ENCODE measurements around the gene EEF1A2. TPM values are rescaled to one million over a fixed set of nuclear protein-coding genes. Genes with fewer than 3 reads are reported as not detected.

EEF1A2 gene
- total RNA-seq, 1 experiment from 2014 or later = 75.2 TPM

DNA sequence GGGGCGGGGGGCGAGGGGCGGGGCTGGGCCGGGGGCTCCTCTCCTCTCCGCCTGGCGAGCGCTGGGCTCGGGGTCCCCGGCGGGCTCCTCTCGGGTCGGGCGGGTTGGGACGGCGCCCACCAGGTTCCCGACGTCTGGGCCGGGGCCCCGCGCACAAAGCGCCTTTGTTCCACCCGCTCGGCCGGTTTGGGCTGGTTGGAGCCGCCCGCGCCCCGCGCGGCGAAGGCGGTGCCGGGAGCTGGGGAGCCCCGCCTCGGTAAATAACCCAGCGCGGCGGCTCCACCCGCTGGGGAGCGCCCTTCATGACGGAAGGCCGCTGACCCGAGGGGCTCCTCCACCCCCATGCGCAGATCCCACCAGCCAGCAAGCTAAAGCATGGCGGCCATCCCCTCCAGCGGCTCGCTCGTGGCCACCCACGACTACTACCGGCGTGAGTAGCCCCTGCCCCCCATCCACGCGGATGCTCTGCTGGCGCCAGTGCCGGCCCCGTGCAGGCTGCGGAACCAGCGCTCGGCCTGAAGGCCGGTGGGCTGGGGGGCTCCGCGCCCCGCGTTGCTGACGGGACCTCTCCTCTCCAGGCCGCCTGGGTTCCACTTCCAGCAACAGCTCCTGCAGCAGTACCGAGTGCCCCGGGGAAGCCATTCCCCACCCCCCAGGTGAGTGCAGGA, 22.2 kb upstream of the EEF1A2 start:
- H3K36me3 ChIP-seq (ENCODE audit: low read depth) = peaks cover 18% of the 10 kb centered on the region
- peak overlapping the region; percentile 97 for H2AFZ ChIP-seq
- intact Hi-C loops (cut with micrococcal nuclease; ENCODE audit: unreplicated experiment) = loop anchor here (2.0 kb wide), 1 partner anchor 32 kb away; no protein-coding TSS in a partner anchor
- peaks cover 11% of the 10 kb centered on the region for H3K9me3 ChIP-seq (ENCODE audit: insufficient read depth, low read depth)
- no peaks in the 10 kb centered on the region for H3K27me3 ChIP-seq (ENCODE audit: insufficient read depth, low read depth)
- TSS peak; percentile 73 for BruUV-seq (replicated peaks)
- H4K20me1 ChIP-seq (ENCODE audit: insufficient read depth) = no peaks in the 10 kb centered on the region; the same call in 1 of the 2 replicates
- peak overlapping the region; percentile 100 for H3K4me2 ChIP-seq
- peaks cover 7% of the 10 kb centered on the region for H3K79me2 ChIP-seq (ENCODE audit: low read depth)
- no peak overlapping the region for H3K27ac ChIP-seq
- ChIA-PET POLR2A (ENCODE audit: unreplicated experiment) (interaction anchor here (0.5 to 1.1 kb wide), 5 partner anchors 10 to 220 kb away, joined by 3 to 11 read pairs (median 5); partner anchors contain the start of gene PTK6), CTCF (interaction anchor here (0.9 to 1.3 kb wide), 2 partner anchors 17 to 79 kb away, joined by 3 to 4 read pairs; no protein-coding TSS in a partner anchor)
- peak; percentile 50 to 62 for DNase-seq
- H3F3A ChIP-seq (ENCODE audit: insufficient read depth, low read depth) = peaks cover 37% of the 10 kb centered on the region; the same call in 1 of the 2 replicates
- no peak; the same call in 1 of the 2 replicates for TF ChIP-seq CTCF (conservative IDR thresholded peaks at IDR 0.05)
- no peak for TF ChIP-seq EZH2 (IDR thresholded peaks at IDR 0.05; ENCODE audit: low read depth)
- peaks cover 7% of the 10 kb centered on the region; the same call in 1 of the 2 replicates for H3K4me1 ChIP-seq (replicated peaks; ENCODE audit: insufficient read depth)
- H3K4me3 ChIP-seq = peak overlapping the region; percentile 99
- H3K9me2 ChIP-seq (ENCODE audit: insufficient read depth) = no peaks in the 10 kb centered on the region

DNA sequence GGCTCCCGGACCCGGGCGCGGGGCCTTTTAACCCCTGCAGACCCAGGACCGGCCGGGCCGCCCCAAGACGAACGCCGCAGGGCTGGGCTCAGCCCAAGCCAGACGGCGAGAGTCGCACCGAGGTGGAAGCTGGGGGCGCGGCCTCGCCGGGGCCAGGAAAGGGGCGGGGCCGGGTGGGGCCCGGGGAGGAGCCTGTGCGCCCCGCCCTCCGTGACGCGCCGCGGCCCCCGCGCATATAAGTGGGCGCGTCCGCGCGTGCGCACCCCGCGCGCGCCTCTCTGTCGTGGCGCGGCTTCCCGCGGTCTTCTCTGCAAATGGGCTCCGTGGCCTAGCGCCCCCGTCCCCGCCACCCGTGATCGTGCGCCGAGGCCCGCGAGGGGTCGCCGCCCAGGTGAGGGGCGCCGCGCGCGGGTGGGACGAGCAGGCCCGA, 21.6 kb upstream of the EEF1A2 start, which contains the start of gene PPDPF:
Gene PPDPF, plus strand, starts transcription at position 262 of the 430 bp plus-strand sequence. CDS start 544 bp downstream, outside the sequence.
- TF ChIP-seq EZH2 (IDR thresholded peaks at IDR 0.05; ENCODE audit: low read depth) (no peak), CTCF (conservative IDR thresholded peaks at IDR 0.05) (no peak)
- CTCF ChIA-PET = interaction anchor here (0.6 to 1.3 kb wide), 4 partner anchors 13 to 79 kb away, joined by 3 to 9 read pairs (median 5); no protein-coding TSS in a partner anchor
- Histone ChIP-seq H2AFZ (peak within 1 kb of the TSS; percentile 97), H3K27ac (no peak within 1 kb of the TSS), H4K20me1 (ENCODE audit: insufficient read depth) (no peaks in the 10 kb centered on the region; the same call in 1 of the 2 replicates), H3F3A (ENCODE audit: insufficient read depth, low read depth) (peaks cover 34% of the 10 kb centered on the region; the same call in 1 of the 2 replicates), H3K79me2 (ENCODE audit: low read depth) (peaks cover 7% of the 10 kb centered on the region), H3K4me1 (replicated peaks; ENCODE audit: insufficient read depth) (peaks cover 7% of the 10 kb centered on the region; the same call in 1 of the 2 replicates), H3K4me2 (peak within 1 kb of the TSS; percentile 100), H3K36me3 (ENCODE audit: low read depth) (peaks cover 18% of the 10 kb centered on the region), H3K9me3 (ENCODE audit: insufficient read depth, low read depth) (peaks cover 11% of the 10 kb centered on the region), H3K9me2 (ENCODE audit: insufficient read depth) (no peaks in the 10 kb centered on the region), H3K27me3 (ENCODE audit: insufficient read depth, low read depth) (no peaks in the 10 kb centered on the region), H3K4me3 (peak within 1 kb of the TSS; percentile 99)
- no TSS peak for BruUV-seq (replicated peaks)
- POLR2A ChIA-PET (ENCODE audit: unreplicated experiment) = interaction anchor here (0.6 to 1.1 kb wide), 8 partner anchors 17 to 576 kb away, joined by 3 to 16 read pairs (median 5); partner anchors contain the start of gene PTK6
- peak in 1 of 2 experiments; percentile 83 for DNase-seq
- intact Hi-C loops (cut with micrococcal nuclease; ENCODE audit: unreplicated experiment) = loop anchor here (2.0 kb wide), 1 partner anchor 32 kb away; no protein-coding TSS in a partner anchor

Measured in PC-9 (cell line).